Measurements from ENCODE around the gene CSF1R. TPM values are rescaled to one million over a fixed set of nuclear protein-coding genes. Genes with fewer than 3 reads are reported as not detected.

Gene CSF1R
- total RNA-seq, 1 donor from 2014 or later: not detected

- TF ChIP-seq, protein P1, sequence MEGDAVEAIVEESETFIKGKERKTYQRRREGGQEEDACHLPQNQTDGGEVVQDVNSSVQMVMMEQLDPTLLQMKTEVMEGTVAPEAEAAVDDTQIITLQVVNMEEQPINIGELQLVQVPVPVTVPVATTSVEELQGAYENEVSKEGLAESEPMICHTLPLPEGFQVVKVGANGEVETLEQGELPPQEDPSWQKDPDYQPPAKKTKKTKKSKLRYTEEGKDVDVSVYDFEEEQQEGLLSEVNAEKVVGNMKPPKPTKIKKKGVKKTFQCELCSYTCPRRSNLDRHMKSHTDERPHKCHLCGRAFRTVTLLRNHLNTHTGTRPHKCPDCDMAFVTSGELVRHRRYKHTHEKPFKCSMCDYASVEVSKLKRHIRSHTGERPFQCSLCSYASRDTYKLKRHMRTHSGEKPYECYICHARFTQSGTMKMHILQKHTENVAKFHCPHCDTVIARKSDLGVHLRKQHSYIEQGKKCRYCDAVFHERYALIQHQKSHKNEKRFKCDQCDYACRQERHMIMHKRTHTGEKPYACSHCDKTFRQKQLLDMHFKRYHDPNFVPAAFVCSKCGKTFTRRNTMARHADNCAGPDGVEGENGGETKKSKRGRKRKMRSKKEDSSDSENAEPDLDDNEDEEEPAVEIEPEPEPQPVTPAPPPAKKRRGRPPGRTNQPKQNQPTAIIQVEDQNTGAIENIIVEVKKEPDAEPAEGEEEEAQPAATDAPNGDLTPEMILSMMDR (IDR thresholded peaks at IDR 0.05; ENCODE audit: insufficient read depth, low read length, severe bottlenecking): no peak
- FAIRE-seq: no peak
- Histone ChIP-seq H3K4me3 (ENCODE audit: low read depth, low read length) (no peak overlapping the region), H3K36me3 (ENCODE audit: control insufficient read depth, insufficient read depth, low read length) (peaks cover 22% of the 10 kb centered on the region), H3K27me3 (ENCODE audit: control insufficient read depth, insufficient read depth, low read length) (no peaks in the 10 kb centered on the region)
- no peak for DNase-seq (ENCODE audit: low read depth)
Observed at GRCh38 chr5:150056075-150056443, 30.3 kb downstream of the CSF1R start.

GRCh38 chr5:150055326-150056074 is 30.9 kb downstream of the CSF1R start:
- no peak for DNase-seq (ENCODE audit: low read depth)
- Histone ChIP-seq H3K4me3 (ENCODE audit: low read depth, low read length) (no peak overlapping the region), H3K27me3 (ENCODE audit: control insufficient read depth, insufficient read depth, low read length) (no peaks in the 10 kb centered on the region), H3K36me3 (ENCODE audit: control insufficient read depth, insufficient read depth, low read length) (peaks cover 22% of the 10 kb centered on the region)
- FAIRE-seq: peak; percentile 90
- TF ChIP-seq, protein P1 (IDR thresholded peaks at IDR 0.05; ENCODE audit: insufficient read depth, low read length, severe bottlenecking): no peak

GRCh38 chr5:150054569-150054968 is 31.8 kb downstream of the CSF1R start:
- no peaks in the 10 kb centered on the region for H3K27me3 ChIP-seq (ENCODE audit: control insufficient read depth, insufficient read depth, low read length)
- no peak overlapping the region for H3K4me3 ChIP-seq (ENCODE audit: low read depth, low read length)
- TF ChIP-seq, protein P1 (IDR thresholded peaks at IDR 0.05; ENCODE audit: insufficient read depth, low read length, severe bottlenecking): no peak
- no peak for DNase-seq (ENCODE audit: low read depth)
- no peak for FAIRE-seq
- peaks cover 26% of the 10 kb centered on the region for H3K36me3 ChIP-seq (ENCODE audit: control insufficient read depth, insufficient read depth, low read length)

DNA sequence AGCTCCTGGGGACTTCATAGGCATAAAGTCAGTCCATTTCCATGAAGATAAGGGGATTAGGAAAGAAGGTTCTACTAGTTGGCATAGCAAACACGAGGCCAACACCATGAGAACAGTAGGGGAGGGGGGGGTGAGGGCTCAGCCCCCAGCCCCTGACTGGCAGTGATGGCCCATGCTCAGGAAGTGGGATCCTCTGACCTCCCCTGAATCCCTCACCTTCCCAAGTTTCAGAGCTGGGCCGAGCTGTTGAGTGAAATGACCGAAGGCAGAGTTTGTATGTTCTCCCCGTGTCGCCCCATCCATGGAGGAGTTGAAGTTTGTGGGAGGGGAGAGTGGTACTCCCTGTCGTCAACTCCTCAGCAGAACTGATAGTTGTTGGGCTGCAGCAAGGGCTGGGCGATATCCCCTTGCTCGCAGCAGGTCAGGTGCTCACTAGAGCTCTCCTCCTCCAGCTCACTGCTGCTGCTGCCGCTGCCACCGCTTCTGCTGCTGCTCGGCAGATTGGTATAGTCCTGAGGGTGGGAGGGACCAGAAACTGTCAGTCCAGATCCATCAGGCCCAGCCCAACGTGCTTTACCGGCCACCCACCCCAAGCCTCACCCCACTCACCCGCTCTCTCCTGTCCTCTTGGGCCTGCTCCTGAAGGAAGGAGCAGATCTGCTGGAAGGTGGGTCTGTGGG is 32.5 kb downstream of the CSF1R start:
- DNase-seq (ENCODE audit: low read depth) (no peak), FAIRE-seq (no peak)
- H3K27me3 ChIP-seq (ENCODE audit: control insufficient read depth, insufficient read depth, low read length): no peaks in the 10 kb centered on the region
- peaks cover 27% of the 10 kb centered on the region for H3K36me3 ChIP-seq (ENCODE audit: control insufficient read depth, insufficient read depth, low read length)
- TF ChIP-seq, protein P1 (IDR thresholded peaks at IDR 0.05; ENCODE audit: insufficient read depth, low read length, severe bottlenecking): no peak
- H3K4me3 ChIP-seq (ENCODE audit: low read depth, low read length): no peak overlapping the region

DNA sequence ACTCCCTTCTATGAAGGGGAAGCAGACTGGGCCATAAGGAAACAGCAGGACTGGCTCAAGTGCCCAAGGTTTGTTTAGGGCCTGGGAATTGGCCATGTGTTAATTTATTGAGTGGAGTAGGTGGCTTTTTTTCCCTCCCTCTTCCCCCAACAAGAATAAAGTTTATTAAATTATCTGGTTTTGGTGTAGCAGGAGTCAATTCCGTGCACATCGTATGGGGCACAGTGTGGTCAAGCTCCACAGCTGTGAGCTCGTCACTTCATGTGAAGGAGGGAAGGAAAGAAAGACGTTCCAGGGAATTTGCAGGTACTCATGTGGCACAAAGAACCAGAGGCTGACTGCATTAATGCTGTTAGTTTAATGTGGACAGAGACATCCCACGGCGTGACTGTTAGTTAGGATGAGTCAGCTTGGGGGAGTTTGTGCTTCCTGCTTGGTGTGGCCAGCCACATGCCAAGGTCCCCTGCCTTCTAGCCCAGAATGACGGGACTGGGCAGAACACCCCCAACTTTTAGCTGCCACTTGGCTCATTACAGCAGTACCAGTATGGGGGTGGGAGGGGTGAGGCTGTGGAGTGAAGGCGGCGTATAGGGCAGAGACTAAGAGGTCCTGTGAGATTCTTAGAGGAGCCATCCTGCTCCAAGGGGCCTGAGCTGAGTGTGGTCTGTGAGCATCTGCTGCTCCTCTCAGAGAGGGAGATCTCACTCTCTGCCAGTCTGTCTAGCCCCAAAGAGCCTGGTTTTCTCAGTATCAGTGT is 33.2 kb downstream of the CSF1R start:
- FAIRE-seq (no peak), DNase-seq (ENCODE audit: low read depth) (peak; percentile 70)
- peaks cover 27% of the 10 kb centered on the region for H3K36me3 ChIP-seq (ENCODE audit: control insufficient read depth, insufficient read depth, low read length)

More for the DNA sequence above, 33.2 kb downstream of the CSF1R start:
- TF ChIP-seq, protein P1 (IDR thresholded peaks at IDR 0.05; ENCODE audit: insufficient read depth, low read length, severe bottlenecking): no peak
- H3K4me3 ChIP-seq (ENCODE audit: low read depth, low read length): no peak overlapping the region
- H3K27me3 ChIP-seq (ENCODE audit: control insufficient read depth, insufficient read depth, low read length): no peaks in the 10 kb centered on the region
